GM18505 (cell line): ENCODE measurements around the gene U2SURP.
A peak's percentile ranks its signal among the peaks of the same experiment; 100 is the strongest.
"Not testable (repeated sequence)": the region's sequence is repeated elsewhere in the genome, so short reads cannot be mapped to it uniquely, and the experiment has no call there.

Experiments
- ATAC-seq: cut with Tn5 transposase; IDR thresholded peaks from one replicate; pipeline ENCODE4 v1.9.1; 2021; ENCODE audit not compliant: unreplicated experiment
- POLR2A ChIP-seq: IDR thresholded peaks from 4 replicates; pipeline ENCODE4 v1.6.1; 2011; ENCODE audit warnings: borderline replicate concordance; ENCODE audit not compliant: insufficient read depth, insufficient read length; ENCODE audit errors: extremely low read depth

The U2SURP gene

GRCh38 chr3:142987080-142987700, 14.2 kb upstream of the U2SURP start:
- ATAC-seq, result no peak
- TF ChIP-seq POLR2A, result no peak

GRCh38 chr3:142987707-142988106, 13.7 kb upstream of the U2SURP start:
- TF ChIP-seq POLR2A, result no peak
- ATAC-seq, result no peak

- not testable (repeated sequence) for ATAC-seq
Measured at GRCh38 chr3:142988221-142988620, 13.1 kb upstream of the U2SURP start.

- ATAC-seq, result not testable (repeated sequence)
Measured at GRCh38 chr3:142988826-142989225, 12.5 kb upstream of the U2SURP start.

- TF ChIP-seq POLR2A, result no peak
- ATAC-seq, result no peak
Measured at GRCh38 chr3:142990721-142991120, 10.6 kb upstream of the U2SURP start.

- no peak for ATAC-seq
Measured at GRCh38 chr3:142992323-142992722, 9.0 kb upstream of the U2SURP start.

GRCh38 chr3:142993958-142994442, 7.4 kb upstream of the U2SURP start:
- ATAC-seq, result peak; percentile 72
- no peak for TF ChIP-seq POLR2A

More at GRCh38 chr3:142992323-142992722, 9.0 kb upstream of the U2SURP start:
- TF ChIP-seq POLR2A, result no peak

- no peak for TF ChIP-seq POLR2A
- ATAC-seq, result no peak
Measured at GRCh38 chr3:142997330-142997729, 4.0 kb upstream of the U2SURP start.

- no peak for TF ChIP-seq POLR2A
- ATAC-seq, result no peak
Measured at GRCh38 chr3:142998439-142998838, 2.9 kb upstream of the U2SURP start.

GRCh38 chr3:142999881-143000280, 1.5 kb upstream of the U2SURP start:
- ATAC-seq, result no peak
- no peak for TF ChIP-seq POLR2A

GRCh38 chr3:143000528-143000927, 842 bp upstream of the U2SURP start:
- no peak for ATAC-seq
- no peak for TF ChIP-seq POLR2A

- TF ChIP-seq POLR2A, result no peak
- peak; percentile 54 for ATAC-seq
Measured at GRCh38 chr3:143001034-143001368, 369 bp upstream of the U2SURP start.

- no peak for TF ChIP-seq POLR2A
- peak; percentile 33 for ATAC-seq
Measured at GRCh38 chr3:143002083-143002712, 828 bp downstream of the U2SURP start.

- TF ChIP-seq POLR2A, result no peak
- ATAC-seq, result no peak
Measured at GRCh38 chr3:143002727-143003126, 1.4 kb downstream of the U2SURP start.

GRCh38 chr3:143004823-143005222, 3.5 kb downstream of the U2SURP start:
- ATAC-seq, result no peak
- TF ChIP-seq POLR2A, result no peak
